B cell (primary cell): ENCODE measurements around the gene ZBTB46.

Experiments
- CTCF ChIP-seq: fragments of 200-600 bp; IDR thresholded peaks from one replicate; pipeline ENCODE4 v1.8.0; 2022; ENCODE audit warnings: antibody characterized with exemption, mild to moderate bottlenecking
- EZH2 ChIP-seq: IDR thresholded peaks from 2 replicates; pipeline ENCODE4 v1.6.1; 2012; ENCODE audit warnings: borderline replicate concordance, low read depth, mild to moderate bottlenecking, moderate library complexity, low read length; ENCODE audit not compliant: insufficient read depth, poor library complexity, severe bottlenecking

- TF ChIP-seq CTCF (no peak), EZH2 (no peak)
Measured at GRCh38 chr20:63773571-63774241, 57.4 kb downstream of the ZBTB46 start.
